ENCODE results near the gene DCST2.

Gene DCST2

GRCh38 chr1:155010211-155010918, 23.2 kb downstream of the DCST2 start:
- no peak for DNase-seq (ENCODE audit: low read depth)

DNA sequence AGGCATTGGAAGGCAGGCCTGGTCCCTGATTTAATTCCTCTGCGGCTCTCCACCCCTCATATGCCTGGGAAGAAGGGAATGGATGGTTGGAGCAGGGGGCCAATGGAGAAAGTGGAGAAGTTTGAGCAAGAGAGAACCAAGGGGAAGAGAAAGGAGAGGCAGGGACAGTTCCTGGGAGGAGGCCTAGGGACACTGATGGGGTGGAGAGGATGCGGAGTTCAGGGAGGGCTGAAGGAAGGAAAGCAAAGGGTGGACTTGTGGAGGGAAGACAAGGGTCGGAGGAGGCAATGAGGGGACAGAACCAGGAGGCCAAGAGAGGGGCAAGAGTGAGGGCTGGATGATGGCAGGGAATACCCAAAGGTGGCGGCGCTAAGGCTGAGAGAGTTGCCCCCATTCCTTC, 23.8 kb downstream of the DCST2 start:
- no peak for DNase-seq (ENCODE audit: low read depth)

DNA sequence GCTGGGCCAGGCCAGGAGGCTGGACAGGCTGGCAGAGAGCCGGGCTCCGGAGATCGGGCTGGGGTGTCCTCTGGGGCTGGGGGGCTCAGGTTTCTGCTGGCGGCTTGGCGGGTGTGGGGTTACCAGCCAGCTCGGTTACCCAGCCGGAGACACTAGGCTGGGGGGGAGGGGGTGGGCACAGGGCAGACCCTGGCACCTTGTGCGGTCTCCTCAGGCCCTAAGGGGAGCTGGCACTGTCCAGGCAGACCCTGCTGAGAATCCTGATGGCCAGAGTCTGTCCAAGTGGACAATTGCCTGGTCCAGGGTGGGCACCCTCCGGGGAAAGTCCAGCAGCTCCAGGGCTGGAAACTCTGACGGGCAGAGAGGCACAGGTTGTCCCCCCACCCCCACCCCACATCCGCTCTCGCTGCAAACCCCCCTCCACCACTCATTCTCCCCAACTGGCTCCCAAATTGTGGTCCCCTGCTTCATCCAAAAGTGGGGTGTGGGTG, 24.3 kb downstream of the DCST2 start:
- DNase-seq (ENCODE audit: low read depth) = no peak

DNA sequence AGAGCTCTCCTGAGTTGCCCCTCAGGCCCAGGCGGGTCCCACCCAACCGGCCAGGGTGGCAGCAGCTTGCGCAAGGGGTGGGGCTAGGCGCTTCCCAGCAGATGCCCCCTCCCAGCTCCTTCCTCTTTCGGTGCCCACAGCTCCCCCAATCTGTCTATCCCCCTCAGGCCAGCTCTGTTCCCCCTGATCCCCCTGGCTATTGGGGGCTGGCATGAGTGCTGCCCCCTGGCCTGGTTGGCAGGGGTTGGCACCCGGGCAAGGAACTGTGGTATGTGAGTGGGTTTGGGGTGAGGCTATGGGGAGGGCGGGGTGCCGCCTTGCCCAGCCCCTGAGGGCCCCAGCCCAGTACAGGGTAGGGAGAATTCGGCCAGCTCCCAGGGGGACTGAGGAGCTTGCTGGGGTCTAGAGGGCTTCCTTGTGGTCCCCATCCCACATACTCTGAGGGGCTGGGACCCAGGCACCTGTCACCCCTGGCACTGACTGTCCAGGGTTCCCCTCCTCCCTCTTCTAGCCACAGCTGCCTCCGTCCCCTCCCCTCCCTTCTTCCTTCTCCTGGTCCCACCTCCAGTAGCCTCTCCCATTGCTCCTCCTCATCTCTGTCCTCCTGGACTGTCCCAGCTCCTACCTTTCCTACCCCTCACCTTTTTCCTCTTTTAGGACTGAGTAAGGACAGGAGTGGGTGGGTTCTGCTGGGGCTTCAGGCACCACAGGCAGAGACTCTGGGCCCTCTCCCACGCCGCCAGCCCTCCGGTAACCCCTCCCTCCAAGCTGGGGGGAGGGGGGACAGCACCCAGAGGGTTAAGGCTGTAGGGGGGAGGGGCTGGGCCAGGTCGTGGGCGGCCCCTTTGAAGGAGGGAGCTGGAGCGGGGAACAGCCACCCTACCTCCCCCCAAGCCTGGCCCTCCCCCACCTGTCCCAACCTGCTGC, 25.3 kb downstream of the DCST2 start:
- DNase-seq (ENCODE audit: low read depth) = no peak

GRCh38 chr1:155007251-155007828, 26.2 kb downstream of the DCST2 start:
- DNase-seq (ENCODE audit: low read depth) = no peak

- no peak for DNase-seq (ENCODE audit: low read depth)
Measured at GRCh38 chr1:155006601-155007101, 26.9 kb downstream of the DCST2 start.

- no peak for DNase-seq (ENCODE audit: low read depth)
Measured at GRCh38 chr1:155005076-155006011, 28.2 kb downstream of the DCST2 start.

GRCh38 chr1:155004352-155005075, 29.1 kb downstream of the DCST2 start:
- no peak for DNase-seq (ENCODE audit: low read depth)

- no peak for DNase-seq (ENCODE audit: low read depth)
Measured at GRCh38 chr1:155003766-155004351, 29.7 kb downstream of the DCST2 start.

DNA sequence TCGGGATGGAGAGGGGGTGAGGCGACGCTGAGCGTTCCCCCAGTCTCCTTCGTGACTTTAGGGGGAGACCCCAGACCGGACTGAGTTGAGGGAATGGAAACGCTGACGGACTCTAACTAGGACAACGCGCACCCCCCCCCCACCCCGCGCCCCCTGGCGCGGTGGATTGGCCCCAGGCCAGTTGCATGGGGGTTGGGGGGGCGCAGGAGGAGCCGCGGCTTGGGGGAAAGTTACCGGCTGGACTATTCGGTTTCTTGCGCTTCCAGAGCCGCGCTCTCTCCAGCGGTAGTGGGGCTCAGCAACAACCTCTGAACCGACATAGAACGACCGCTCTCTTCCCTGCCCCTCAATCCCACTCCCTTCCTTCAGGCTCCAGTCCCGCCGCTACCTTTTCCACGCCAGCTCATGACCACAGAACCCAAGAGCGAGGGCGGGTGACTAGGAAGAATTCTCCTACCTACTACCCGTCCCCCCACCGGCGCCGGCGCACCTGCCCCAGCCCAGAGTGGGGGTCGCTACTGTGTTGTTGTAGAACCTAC, 30.3 kb downstream of the DCST2 start:
- DNase-seq (ENCODE audit: low read depth) = no peak

DNA sequence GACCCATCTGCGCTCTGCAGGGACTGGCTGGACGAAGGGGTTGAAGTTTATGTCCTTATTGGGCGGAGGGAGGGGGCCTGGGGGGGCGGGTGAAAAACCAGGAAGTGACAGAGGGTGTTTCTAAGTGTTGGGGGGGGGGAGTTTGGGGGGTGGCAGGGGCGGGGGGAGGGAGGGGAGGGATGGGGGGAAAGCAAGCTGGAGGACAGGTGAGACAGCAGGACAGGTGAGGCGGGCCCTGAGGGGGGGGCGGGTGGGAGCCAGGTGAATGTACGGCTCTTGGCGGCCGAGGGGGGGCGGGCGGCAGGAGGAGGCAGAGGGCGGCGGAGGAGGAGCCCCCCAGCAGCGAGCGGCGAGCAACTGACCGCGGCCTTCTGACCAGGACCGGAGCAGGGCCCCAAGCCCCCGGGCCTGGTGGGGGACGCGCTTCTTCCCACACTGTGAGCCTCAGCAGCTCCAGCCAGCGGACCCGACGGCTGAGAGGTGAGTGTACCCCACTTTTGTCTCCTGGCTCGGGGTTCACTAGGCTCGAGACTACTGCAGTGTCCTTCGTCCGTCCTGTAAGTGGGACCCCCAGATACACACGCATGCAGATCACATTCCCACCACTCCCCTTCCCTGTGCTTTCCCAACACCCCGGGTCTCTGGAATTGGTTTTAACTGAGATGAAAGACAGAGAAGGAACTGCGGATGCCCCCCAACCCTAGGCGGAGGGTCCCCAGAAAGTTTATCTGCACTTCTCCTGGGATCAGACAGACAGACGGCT, 30.9 kb downstream of the DCST2 start, which contains the start of gene ZBTB7B:
ZBTB7B (plus strand) TSS at position 339 of the 763 bp plus-strand sequence. CDS start 11,859 bp downstream, outside the sequence.
- DNase-seq (ENCODE audit: low read depth) = no peak

- peak; percentile 96 for DNase-seq (ENCODE audit: low read depth)
Measured at GRCh38 chr1:155001675-155002463, 31.7 kb downstream of the DCST2 start.

DNA sequence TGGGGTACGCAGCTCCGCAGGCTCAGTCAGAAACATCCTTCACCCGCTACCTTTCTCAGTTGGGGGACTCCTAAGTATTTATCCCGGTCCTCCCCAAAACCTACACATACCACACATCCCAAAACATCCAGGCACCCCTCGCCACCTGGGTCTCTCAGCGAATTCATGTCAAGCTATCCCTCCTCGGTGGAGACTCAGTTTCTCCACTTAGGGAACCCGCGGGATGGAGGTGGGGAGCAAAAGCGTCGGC, 32.2 kb downstream of the DCST2 start:
- no peak for DNase-seq (ENCODE audit: low read depth)

- peak; percentile 71 for DNase-seq (ENCODE audit: low read depth)
Measured at GRCh38 chr1:155000726-155001424, 32.7 kb downstream of the DCST2 start.

GRCh38 chr1:155000411-155000725, 33.2 kb downstream of the DCST2 start:
- DNase-seq (ENCODE audit: low read depth) = no peak

- DNase-seq (ENCODE audit: low read depth) = no peak
Measured at GRCh38 chr1:154999571-155000410, 33.8 kb downstream of the DCST2 start.

Measured in activated T-helper 1 cell treated with Interleukin-2 at 50 U/mL for 16 hours (primary cell).